ENCODE measurements around the gene ARL5C. TPM values are rescaled to one million over a fixed set of nuclear protein-coding genes. Genes with fewer than 3 reads are reported as not detected.

Gene ARL5C
- total RNA-seq, 1 experiment from 2014 or later = not detected

DNA sequence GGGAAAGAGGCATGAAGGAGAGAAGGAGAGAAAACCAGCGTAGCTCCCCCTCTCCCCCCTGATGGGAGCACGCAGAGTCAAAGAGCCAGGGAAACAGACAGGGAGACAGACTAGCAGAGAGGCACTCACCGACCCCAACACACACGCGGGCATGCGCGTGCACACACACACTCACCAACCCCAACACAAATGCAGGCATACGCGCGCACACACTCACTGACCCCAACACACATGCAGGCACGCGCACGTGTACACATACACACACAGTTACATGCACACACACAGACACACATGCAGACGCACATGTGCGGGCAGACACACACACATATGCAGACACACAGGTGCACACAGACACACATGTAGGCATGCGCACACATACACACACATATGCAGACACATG lies 26.9 kb upstream of the ARL5C start:
- Histone ChIP-seq H3K9me3 (ENCODE audit: insufficient read depth, low read depth) (no peaks in the 10 kb centered on the region), H3K4me3 (no peak overlapping the region), H3K9me2 (ENCODE audit: insufficient read depth) (no peaks in the 10 kb centered on the region), H2AFZ (no peak overlapping the region), H3K4me1 (replicated peaks; ENCODE audit: insufficient read depth) (peaks cover 10% of the 10 kb centered on the region), H4K20me1 (ENCODE audit: insufficient read depth) (no peaks in the 10 kb centered on the region), H3F3A (ENCODE audit: insufficient read depth, low read depth) (peaks cover 5% of the 10 kb centered on the region), H3K27me3 (ENCODE audit: insufficient read depth, low read depth) (no peaks in the 10 kb centered on the region), H3K79me2 (ENCODE audit: low read depth) (peaks cover 14% of the 10 kb centered on the region), H3K4me2 (no peak overlapping the region), H3K27ac (no peak overlapping the region), H3K36me3 (ENCODE audit: low read depth) (no peaks in the 10 kb centered on the region)
- ChIA-PET CTCF (no interaction called here), POLR2A (ENCODE audit: unreplicated experiment) (no interaction called here)
- DNase-seq = no peak
- BruUV-seq (replicated peaks) = no TSS peak
- intact Hi-C loops (cut with micrococcal nuclease; ENCODE audit: unreplicated experiment) = no loop called here
- TF ChIP-seq, protein P1, sequence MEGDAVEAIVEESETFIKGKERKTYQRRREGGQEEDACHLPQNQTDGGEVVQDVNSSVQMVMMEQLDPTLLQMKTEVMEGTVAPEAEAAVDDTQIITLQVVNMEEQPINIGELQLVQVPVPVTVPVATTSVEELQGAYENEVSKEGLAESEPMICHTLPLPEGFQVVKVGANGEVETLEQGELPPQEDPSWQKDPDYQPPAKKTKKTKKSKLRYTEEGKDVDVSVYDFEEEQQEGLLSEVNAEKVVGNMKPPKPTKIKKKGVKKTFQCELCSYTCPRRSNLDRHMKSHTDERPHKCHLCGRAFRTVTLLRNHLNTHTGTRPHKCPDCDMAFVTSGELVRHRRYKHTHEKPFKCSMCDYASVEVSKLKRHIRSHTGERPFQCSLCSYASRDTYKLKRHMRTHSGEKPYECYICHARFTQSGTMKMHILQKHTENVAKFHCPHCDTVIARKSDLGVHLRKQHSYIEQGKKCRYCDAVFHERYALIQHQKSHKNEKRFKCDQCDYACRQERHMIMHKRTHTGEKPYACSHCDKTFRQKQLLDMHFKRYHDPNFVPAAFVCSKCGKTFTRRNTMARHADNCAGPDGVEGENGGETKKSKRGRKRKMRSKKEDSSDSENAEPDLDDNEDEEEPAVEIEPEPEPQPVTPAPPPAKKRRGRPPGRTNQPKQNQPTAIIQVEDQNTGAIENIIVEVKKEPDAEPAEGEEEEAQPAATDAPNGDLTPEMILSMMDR (conservative IDR thresholded peaks at IDR 0.05) = no peak
- TF ChIP-seq EZH2 (IDR thresholded peaks at IDR 0.05; ENCODE audit: low read depth) = no peak

DNA sequence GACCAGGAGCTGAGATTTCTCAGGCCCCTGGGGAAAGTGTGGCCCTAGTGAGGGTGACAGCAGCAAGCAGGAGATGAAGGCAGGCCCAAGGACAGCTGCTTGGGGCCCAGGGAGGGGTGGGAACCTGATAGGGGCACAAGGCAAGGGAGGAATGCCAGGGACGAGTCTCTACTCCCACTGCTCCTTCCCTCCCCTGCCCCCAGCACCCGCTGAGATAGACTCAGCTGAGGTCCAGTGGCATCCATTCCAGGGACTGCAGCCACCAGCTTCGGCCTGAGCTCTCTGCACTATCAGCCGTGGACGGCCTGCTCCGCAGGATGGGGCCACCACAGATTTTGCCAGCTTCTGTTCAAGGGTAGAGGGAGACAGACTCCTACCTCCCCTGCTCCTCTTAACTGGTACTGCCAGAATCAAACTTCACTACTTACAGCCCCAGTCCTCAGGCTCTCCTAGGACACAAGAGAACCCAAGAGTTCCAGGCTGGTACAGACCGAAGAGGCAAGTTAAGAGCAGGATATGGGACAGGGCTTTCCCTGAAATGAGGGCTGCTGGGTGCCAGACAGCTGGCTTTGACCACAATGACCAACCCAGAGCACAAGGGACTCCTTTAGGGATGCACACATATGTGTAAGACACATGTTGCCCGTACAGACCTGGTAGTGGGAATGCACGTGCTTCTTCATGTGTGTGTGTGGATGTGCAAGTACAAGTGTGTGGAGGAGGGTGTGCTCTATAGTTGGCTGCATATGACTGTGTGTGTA lies 26.0 kb upstream of the ARL5C start:
- peaks cover 7% of the 10 kb centered on the region for H3K4me1 ChIP-seq (replicated peaks; ENCODE audit: insufficient read depth)
- H3K79me2 ChIP-seq (ENCODE audit: low read depth) = peaks cover 14% of the 10 kb centered on the region
- no peak for DNase-seq
- TF ChIP-seq, protein P1 (conservative IDR thresholded peaks at IDR 0.05) = no peak
- no peak for TF ChIP-seq EZH2 (IDR thresholded peaks at IDR 0.05; ENCODE audit: low read depth)
- no peaks in the 10 kb centered on the region for H3K36me3 ChIP-seq (ENCODE audit: low read depth)
- no peak overlapping the region for H2AFZ ChIP-seq
- H3K4me2 ChIP-seq = no peak overlapping the region
- no peaks in the 10 kb centered on the region for H3K27me3 ChIP-seq (ENCODE audit: insufficient read depth, low read depth)
- peaks cover 5% of the 10 kb centered on the region; the same call in 1 of the 2 replicates for H3F3A ChIP-seq (ENCODE audit: insufficient read depth, low read depth)
- CTCF ChIA-PET = no interaction called here
- POLR2A ChIA-PET (ENCODE audit: unreplicated experiment) = no interaction called here
- H4K20me1 ChIP-seq (ENCODE audit: insufficient read depth) = no peaks in the 10 kb centered on the region
- intact Hi-C loops (cut with micrococcal nuclease; ENCODE audit: unreplicated experiment) = no loop called here
- no peak overlapping the region for H3K4me3 ChIP-seq
- H3K9me3 ChIP-seq (ENCODE audit: insufficient read depth, low read depth) = no peaks in the 10 kb centered on the region
- no peak overlapping the region for H3K27ac ChIP-seq
- H3K9me2 ChIP-seq (ENCODE audit: insufficient read depth) = no peaks in the 10 kb centered on the region
- no TSS peak for BruUV-seq (replicated peaks)

DNA sequence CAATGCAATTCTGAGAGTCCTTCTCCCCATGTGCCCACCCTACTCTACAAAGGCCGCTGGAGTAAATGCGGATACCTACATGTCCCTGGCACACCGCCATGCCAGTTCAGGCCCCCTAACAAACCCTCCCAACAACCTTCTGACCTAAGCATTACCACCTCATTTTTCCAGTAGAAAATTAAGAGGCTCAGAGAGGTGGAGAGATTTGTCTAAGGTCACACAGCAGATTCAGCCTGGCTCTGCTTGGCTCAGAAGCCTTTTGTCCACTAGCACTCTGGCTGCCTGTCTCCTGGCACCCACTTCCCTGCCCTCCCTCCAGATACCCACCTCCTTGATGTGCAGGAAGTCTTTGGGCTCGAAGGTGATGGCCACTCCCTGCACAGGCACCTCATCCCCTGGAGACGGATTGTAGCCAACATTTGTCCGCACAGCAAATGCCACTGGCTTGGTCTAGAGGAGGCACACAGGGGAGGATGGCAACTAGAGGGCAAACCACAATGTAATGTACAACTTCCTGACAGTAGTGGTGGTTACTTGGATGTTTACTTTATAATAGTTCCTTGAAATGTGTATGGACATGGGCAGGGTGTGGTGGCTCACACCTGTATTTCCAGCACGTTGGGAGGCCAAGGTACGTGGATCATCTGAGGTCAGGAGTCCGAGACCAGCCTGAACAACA lies 21.3 kb upstream of the ARL5C start:
- Histone ChIP-seq H3K9me3 (ENCODE audit: insufficient read depth, low read depth) (no peaks in the 10 kb centered on the region), H4K20me1 (ENCODE audit: insufficient read depth) (no peaks in the 10 kb centered on the region), H2AFZ (no peak overlapping the region), H3K79me2 (ENCODE audit: low read depth) (no peaks in the 10 kb centered on the region), H3K4me2 (no peak overlapping the region), H3K4me3 (no peak overlapping the region), H3K27me3 (ENCODE audit: insufficient read depth, low read depth) (no peaks in the 10 kb centered on the region), H3K27ac (no peak overlapping the region), H3K9me2 (ENCODE audit: insufficient read depth) (no peaks in the 10 kb centered on the region), H3F3A (ENCODE audit: insufficient read depth, low read depth) (no peaks in the 10 kb centered on the region), H3K36me3 (ENCODE audit: low read depth) (no peaks in the 10 kb centered on the region), H3K4me1 (replicated peaks; ENCODE audit: insufficient read depth) (no peaks in the 10 kb centered on the region)
- BruUV-seq (replicated peaks) = no TSS peak
- no peak for DNase-seq
- intact Hi-C loops (cut with micrococcal nuclease; ENCODE audit: unreplicated experiment) = no loop called here
- ChIA-PET POLR2A (ENCODE audit: unreplicated experiment) (no interaction called here), CTCF (no interaction called here)
- TF ChIP-seq, protein P1 (conservative IDR thresholded peaks at IDR 0.05) = no peak
- no peak for TF ChIP-seq EZH2 (IDR thresholded peaks at IDR 0.05; ENCODE audit: low read depth)

Measured in PC-9 (cell line).